ENCODE data around the gene ZW10.

ZW10 gene, protein sequence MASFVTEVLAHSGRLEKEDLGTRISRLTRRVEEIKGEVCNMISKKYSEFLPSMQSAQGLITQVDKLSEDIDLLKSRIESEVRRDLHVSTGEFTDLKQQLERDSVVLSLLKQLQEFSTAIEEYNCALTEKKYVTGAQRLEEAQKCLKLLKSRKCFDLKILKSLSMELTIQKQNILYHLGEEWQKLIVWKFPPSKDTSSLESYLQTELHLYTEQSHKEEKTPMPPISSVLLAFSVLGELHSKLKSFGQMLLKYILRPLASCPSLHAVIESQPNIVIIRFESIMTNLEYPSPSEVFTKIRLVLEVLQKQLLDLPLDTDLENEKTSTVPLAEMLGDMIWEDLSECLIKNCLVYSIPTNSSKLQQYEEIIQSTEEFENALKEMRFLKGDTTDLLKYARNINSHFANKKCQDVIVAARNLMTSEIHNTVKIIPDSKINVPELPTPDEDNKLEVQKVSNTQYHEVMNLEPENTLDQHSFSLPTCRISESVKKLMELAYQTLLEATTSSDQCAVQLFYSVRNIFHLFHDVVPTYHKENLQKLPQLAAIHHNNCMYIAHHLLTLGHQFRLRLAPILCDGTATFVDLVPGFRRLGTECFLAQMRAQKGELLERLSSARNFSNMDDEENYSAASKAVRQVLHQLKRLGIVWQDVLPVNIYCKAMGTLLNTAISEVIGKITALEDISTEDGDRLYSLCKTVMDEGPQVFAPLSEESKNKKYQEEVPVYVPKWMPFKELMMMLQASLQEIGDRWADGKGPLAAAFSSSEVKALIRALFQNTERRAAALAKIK

GRCh38 chr11:113773416-113774173 is at the start of gene ZW10:
ZW10 (minus strand) TSS chr11:113773692; CDS start chr11:113773666, 26 bp downstream.
- peak within 1 kb of the TSS; percentile 45 for H2AFZ ChIP-seq (ENCODE audit: low read depth)
- TF ChIP-seq, protein P1, sequence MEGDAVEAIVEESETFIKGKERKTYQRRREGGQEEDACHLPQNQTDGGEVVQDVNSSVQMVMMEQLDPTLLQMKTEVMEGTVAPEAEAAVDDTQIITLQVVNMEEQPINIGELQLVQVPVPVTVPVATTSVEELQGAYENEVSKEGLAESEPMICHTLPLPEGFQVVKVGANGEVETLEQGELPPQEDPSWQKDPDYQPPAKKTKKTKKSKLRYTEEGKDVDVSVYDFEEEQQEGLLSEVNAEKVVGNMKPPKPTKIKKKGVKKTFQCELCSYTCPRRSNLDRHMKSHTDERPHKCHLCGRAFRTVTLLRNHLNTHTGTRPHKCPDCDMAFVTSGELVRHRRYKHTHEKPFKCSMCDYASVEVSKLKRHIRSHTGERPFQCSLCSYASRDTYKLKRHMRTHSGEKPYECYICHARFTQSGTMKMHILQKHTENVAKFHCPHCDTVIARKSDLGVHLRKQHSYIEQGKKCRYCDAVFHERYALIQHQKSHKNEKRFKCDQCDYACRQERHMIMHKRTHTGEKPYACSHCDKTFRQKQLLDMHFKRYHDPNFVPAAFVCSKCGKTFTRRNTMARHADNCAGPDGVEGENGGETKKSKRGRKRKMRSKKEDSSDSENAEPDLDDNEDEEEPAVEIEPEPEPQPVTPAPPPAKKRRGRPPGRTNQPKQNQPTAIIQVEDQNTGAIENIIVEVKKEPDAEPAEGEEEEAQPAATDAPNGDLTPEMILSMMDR (conservative IDR thresholded peaks at IDR 0.05; ENCODE audit: low read depth, low read length): peak; percentile 83
- peak within 1 kb of the TSS; percentile 47 for H3K4me2 ChIP-seq

DNA sequence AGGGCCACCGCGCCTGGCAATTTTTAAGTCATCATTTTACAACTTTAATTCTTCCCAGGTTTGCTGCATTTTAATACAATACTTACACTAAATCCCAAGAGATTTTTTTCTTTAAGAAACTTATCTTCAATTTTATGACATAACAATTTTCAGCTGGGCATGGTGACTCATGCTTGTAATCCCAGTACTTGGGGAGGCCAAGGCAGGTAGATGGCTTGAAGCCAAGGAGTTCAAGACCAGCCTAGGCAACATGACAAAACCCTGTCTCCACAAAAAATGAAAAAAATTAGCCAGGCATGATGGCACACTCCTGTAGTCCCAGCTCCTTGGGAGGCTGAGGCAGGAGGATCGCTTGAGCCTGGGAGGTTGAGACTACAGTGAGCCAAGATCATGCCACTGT is 44.9 kb upstream of the ZW10 start:
- TF ChIP-seq, protein P1 (conservative IDR thresholded peaks at IDR 0.05; ENCODE audit: low read depth, low read length): no peak
- H3K79me2 ChIP-seq (ENCODE audit: insufficient read depth, low read depth): no peaks in the 10 kb centered on the region
- H3K36me3 ChIP-seq (ENCODE audit: insufficient read depth): no peaks in the 10 kb centered on the region

More at GRCh38 chr11:113773416-113774173, at the start of gene ZW10:
- H3K4me1 ChIP-seq (ENCODE audit: low read depth, poor library complexity, severe bottlenecking): no peaks in the 10 kb centered on the region
- peak within 1 kb of the TSS; percentile 74 for H3K9ac ChIP-seq
- H3K27ac ChIP-seq: peak within 1 kb of the TSS; percentile 9; the same call in 1 of the 2 replicates
- H3K79me2 ChIP-seq (ENCODE audit: insufficient read depth, low read depth): peaks cover 24% of the 10 kb centered on the region; the same call in 1 of the 2 replicates
- no peaks in the 10 kb centered on the region for H4K20me1 ChIP-seq (ENCODE audit: insufficient read depth)
- H3K4me3 ChIP-seq (IDR thresholded peaks at IDR 0.05; ENCODE audit: insufficient read depth, low read depth, low read length): no peak within 1 kb of the TSS
- H3K27me3 ChIP-seq (ENCODE audit: insufficient read depth, low read depth): no peaks in the 10 kb centered on the region
- no peaks in the 10 kb centered on the region for H3K36me3 ChIP-seq (ENCODE audit: insufficient read depth)

DNA sequence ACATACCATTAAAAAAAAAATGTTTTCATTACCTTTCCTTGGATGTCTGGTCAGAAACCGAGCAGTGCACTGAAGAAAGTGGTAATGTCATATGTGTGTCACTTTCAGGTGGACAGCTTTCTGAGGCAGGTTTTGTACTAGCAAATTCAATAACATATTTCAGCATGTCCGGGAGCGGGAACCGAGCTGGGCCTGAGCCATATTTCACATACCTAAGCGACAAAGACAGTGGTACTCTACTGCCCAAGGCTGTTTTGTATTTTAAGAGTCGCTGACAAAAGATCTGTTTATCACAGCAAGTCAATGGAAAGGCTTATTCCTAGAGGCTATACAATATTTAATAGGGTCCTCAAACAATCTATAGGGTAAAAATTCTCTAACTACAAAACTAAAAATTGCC is 44.1 kb upstream of the ZW10 start:
- H2AFZ ChIP-seq (ENCODE audit: low read depth): no peak overlapping the region
- no peaks in the 10 kb centered on the region for H4K20me1 ChIP-seq (ENCODE audit: insufficient read depth)
- no peaks in the 10 kb centered on the region for H3K79me2 ChIP-seq (ENCODE audit: insufficient read depth, low read depth)
- H3K4me1 ChIP-seq (ENCODE audit: low read depth, poor library complexity, severe bottlenecking): no peaks in the 10 kb centered on the region
- H3K27ac ChIP-seq: no peak overlapping the region
- H3K9ac ChIP-seq: no peak overlapping the region
- no peaks in the 10 kb centered on the region for H3K27me3 ChIP-seq (ENCODE audit: insufficient read depth, low read depth)
- H3K36me3 ChIP-seq (ENCODE audit: insufficient read depth): no peaks in the 10 kb centered on the region
- TF ChIP-seq, protein P1 (conservative IDR thresholded peaks at IDR 0.05; ENCODE audit: low read depth, low read length): no peak
- no peak overlapping the region for H3K4me2 ChIP-seq
- no peak overlapping the region for H3K4me3 ChIP-seq (IDR thresholded peaks at IDR 0.05; ENCODE audit: insufficient read depth, low read depth, low read length)

More for the DNA sequence above, 44.9 kb upstream of the ZW10 start:
- H3K4me3 ChIP-seq (IDR thresholded peaks at IDR 0.05; ENCODE audit: insufficient read depth, low read depth, low read length): no peak overlapping the region
- no peaks in the 10 kb centered on the region for H3K27me3 ChIP-seq (ENCODE audit: insufficient read depth, low read depth)
- no peak overlapping the region for H2AFZ ChIP-seq (ENCODE audit: low read depth)
- H3K9ac ChIP-seq: no peak overlapping the region
- no peaks in the 10 kb centered on the region for H4K20me1 ChIP-seq (ENCODE audit: insufficient read depth)
- no peaks in the 10 kb centered on the region for H3K4me1 ChIP-seq (ENCODE audit: low read depth, poor library complexity, severe bottlenecking)
- no peak overlapping the region for H3K27ac ChIP-seq
- H3K4me2 ChIP-seq: no peak overlapping the region

DNA sequence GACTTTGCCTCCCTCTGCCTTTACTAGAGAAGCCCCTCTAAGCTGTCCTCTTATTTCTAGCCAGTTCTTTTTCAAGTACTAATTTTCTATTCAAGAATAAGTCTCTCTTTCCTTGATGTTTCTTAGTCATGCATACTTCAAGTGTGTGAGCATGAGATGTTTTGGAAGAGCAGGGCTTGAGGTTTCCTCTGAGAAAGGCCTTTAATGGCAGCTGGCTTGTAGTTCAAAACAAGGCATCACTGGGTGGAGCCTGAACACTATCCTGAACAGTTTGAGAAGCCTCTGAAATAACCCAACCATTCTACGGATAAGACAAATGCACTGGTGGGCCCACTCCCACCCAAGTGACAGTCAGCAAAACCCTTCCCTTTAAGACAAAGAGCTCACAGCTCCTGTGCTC is 43.7 kb upstream of the ZW10 start:
- Histone ChIP-seq H2AFZ (ENCODE audit: low read depth) (no peak overlapping the region), H3K4me2 (no peak overlapping the region), H3K27me3 (ENCODE audit: insufficient read depth, low read depth) (no peaks in the 10 kb centered on the region), H3K36me3 (ENCODE audit: insufficient read depth) (no peaks in the 10 kb centered on the region), H3K4me1 (ENCODE audit: low read depth, poor library complexity, severe bottlenecking) (no peaks in the 10 kb centered on the region), H3K27ac (no peak overlapping the region), H3K4me3 (IDR thresholded peaks at IDR 0.05; ENCODE audit: insufficient read depth, low read depth, low read length) (no peak overlapping the region), H3K9ac (no peak overlapping the region), H4K20me1 (ENCODE audit: insufficient read depth) (no peaks in the 10 kb centered on the region), H3K79me2 (ENCODE audit: insufficient read depth, low read depth) (no peaks in the 10 kb centered on the region)
- TF ChIP-seq, protein P1 (conservative IDR thresholded peaks at IDR 0.05; ENCODE audit: low read depth, low read length): no peak
